ENCODE data around the gene CYP46A1.

DNA sequence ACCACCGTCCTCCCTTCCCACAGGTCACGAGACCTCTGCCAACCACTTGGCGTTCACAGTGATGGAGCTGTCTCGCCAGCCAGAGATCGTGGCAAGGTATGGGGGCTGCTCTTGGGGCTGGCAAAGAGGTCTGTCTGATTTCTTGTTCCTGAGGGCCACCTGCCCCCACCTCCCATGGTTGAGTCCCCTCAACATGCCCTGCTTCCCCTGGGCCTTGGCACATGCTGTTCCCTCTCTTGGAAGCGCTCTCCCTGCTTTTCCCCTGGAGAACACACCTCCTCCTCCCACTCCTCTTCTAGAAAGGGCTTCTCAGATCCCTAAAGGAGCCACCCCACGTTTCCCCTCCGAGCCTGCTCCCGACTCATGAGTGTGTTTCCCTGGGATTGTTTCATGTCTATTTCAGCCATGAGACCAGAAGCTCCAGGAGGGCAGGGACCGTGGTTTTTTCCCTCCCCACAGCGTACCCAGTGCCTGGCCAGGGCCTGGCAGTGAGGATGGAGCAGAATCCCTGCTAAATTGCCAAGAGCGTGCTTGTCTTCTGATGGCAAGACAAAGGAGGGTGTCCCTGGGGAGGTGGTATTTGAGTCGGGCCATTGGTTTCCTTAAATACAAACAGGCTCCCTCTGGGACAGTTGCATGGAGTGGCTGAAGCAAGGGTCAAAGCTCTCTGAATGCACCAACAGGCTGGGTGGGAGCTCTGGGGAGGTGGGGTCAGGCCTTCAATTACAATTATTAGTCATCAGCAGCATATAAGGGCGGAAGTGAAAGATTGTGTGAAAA, 34.1 kb downstream of the CYP46A1 start:
- TF ChIP-seq POLR2A (IDR thresholded peaks at IDR 0.05): no peak
- TF ChIP-seq, protein P1, sequence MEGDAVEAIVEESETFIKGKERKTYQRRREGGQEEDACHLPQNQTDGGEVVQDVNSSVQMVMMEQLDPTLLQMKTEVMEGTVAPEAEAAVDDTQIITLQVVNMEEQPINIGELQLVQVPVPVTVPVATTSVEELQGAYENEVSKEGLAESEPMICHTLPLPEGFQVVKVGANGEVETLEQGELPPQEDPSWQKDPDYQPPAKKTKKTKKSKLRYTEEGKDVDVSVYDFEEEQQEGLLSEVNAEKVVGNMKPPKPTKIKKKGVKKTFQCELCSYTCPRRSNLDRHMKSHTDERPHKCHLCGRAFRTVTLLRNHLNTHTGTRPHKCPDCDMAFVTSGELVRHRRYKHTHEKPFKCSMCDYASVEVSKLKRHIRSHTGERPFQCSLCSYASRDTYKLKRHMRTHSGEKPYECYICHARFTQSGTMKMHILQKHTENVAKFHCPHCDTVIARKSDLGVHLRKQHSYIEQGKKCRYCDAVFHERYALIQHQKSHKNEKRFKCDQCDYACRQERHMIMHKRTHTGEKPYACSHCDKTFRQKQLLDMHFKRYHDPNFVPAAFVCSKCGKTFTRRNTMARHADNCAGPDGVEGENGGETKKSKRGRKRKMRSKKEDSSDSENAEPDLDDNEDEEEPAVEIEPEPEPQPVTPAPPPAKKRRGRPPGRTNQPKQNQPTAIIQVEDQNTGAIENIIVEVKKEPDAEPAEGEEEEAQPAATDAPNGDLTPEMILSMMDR (IDR thresholded peaks at IDR 0.05): no peak

All from uterus (tissue), 2 donors.